Measurements from ENCODE around the gene ATAD5.

DNA sequence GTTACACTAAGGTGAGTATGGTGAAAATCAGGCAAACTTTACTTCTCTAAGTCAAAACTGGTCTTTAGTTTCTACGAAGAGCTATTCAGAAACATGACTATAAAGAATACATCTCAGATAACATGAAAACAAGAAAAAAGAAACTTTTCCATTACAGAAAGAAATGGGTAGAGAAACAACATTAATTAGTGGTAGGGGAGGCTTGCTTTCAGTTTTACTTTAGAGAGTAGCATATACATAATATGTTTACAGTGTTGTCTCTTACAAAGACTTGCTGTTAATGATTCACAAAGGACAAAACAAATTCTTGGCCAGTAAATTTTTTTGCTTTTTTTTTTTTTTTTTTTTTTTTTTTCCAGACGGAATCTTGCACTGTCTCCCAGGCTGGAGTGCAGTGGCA, 41.5 kb upstream of the ATAD5 start:
- TF ChIP-seq, protein P1, sequence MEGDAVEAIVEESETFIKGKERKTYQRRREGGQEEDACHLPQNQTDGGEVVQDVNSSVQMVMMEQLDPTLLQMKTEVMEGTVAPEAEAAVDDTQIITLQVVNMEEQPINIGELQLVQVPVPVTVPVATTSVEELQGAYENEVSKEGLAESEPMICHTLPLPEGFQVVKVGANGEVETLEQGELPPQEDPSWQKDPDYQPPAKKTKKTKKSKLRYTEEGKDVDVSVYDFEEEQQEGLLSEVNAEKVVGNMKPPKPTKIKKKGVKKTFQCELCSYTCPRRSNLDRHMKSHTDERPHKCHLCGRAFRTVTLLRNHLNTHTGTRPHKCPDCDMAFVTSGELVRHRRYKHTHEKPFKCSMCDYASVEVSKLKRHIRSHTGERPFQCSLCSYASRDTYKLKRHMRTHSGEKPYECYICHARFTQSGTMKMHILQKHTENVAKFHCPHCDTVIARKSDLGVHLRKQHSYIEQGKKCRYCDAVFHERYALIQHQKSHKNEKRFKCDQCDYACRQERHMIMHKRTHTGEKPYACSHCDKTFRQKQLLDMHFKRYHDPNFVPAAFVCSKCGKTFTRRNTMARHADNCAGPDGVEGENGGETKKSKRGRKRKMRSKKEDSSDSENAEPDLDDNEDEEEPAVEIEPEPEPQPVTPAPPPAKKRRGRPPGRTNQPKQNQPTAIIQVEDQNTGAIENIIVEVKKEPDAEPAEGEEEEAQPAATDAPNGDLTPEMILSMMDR (IDR thresholded peaks at IDR 0.05), result no peak
- TF ChIP-seq EP300 (IDR thresholded peaks at IDR 0.05), result no peak
- TF ChIP-seq POLR2A (IDR thresholded peaks at IDR 0.05), result no peak

Data from tibial nerve (tissue), 4 donors.